RKO (cell line): Measurements from ENCODE around the gene GATAD2A.
A peak's percentile ranks its signal among the peaks of the same experiment; 100 is the strongest.

Experiments
- DNase-seq: peaks from one replicate; pipeline ENCODE4 v3.0.0-alpha.2; 2016; ENCODE audit warnings: low spot score

Gene GATAD2A

GRCh38 chr19:19545707-19546106 is 140.2 kb downstream of the GATAD2A start:
- DNase-seq = no peak

DNA sequence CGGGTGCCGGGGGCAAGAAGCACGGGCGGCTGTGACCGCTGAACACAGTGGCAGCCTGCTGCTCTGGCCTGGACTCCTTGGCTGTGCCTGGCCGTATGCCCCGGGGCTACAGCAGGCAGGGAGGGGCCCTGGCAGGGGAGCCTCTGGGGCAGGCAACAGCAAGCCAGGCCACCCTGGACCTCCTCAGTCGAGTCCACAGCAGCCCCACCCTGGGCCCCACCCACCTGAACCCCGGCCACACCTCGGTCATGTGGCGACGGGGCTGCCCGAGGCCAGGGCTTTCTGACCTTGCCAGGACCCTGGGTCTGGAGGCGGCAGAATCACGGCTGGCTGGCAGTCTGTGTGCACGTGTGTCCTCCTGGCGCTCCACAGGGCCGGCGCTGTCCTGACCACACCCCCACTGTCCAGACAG is 141.3 kb downstream of the GATAD2A start:
- no peak for DNase-seq

GRCh38 chr19:19547674-19548336 is 142.3 kb downstream of the GATAD2A start:
- no peak for DNase-seq

GRCh38 chr19:19548915-19549759 is 143.7 kb downstream of the GATAD2A start:
- DNase-seq = no peak

DNA sequence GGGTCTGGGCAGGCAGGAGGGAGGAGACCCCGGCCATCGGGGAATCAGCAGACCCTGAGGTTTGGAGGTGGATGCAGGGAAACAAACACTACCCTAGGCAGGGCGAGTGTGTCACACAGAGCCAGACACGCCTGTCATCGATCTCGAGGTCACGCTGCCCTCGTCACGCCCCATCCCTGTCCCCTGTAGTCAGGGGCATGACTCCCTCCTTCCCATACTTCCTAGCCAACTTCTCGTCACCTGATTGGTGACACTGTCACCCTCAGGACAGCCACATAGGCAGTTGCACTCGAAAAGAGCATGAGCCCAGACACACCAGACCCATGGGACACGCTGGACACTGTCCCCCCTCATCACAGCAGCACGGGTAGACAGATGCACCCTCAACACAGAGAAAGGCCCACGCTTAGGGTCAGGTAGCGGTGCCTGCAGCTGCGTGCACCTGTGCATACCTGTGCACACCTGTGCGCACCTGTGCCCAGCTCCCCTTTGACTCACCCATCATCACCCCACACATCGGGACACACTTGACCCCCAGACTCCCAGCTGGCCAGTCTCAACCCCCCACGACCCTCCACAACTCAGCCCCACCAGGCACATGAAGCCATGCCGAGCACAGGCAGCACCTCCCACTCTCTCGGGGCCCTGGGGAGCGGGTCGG is 144.5 kb downstream of the GATAD2A start:
- no peak for DNase-seq

- DNase-seq = no peak
These were observed 145.0 kb downstream of the GATAD2A start for GRCh38 chr19:19550485-19550929.

DNA sequence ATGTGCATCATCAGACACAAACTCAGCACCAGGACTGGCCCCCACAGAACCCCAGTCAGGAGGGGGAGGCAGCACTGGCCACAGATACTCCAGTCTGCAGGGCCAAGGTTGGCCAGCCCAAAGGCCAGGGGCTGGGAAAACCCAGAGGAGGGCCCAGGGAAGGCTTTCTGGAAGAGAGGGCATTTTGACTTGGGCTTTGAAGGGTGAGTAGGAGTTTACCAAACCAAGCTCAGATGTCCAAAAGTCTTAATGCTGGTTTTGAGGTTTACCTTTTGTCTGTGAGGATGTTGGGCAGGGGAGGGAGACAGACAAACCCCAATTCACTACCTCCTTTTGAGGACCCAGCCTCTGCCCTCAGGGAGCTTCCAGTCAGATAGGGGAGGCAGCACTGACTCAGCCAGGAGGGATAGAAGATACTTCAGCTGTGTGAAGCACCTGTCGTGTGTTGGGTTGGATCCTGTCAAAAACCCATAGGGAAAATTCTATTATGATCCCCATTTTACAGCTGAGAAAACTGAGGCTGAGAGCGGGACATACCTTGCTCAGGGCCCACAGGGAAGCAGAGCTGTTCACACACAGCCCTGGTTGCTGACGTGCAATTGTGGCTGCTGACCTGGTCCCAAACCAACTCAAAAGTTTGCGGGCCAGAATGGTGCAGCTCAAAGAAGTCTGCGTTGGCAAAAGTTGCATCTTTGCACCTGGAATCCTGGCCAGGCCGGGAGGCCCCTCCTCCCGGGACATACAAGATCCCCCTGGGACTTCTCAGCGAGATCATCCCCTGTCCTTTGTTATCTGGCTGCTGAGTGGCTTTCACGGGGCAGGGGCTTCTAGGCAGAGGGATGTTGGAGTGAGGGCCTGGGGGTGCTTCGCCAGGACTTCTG is 145.7 kb downstream of the GATAD2A start:
- DNase-seq = no peak

DNA sequence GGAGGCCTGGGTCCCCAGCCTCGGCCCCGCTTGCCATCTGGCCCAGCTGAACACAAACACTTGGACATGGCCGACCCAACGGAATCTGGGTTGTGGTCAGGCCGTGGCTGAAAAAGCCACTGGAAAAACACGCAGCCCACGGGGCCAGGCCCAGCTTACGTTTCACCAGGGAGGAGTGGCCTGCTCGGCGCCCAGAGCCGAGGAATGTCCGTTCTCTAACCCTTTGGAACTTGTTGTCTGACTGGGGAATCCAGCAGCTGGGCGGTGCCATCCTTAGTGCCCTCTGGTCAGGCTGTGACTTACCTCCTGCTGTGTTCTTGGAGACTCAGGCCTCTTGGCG is 146.3 kb downstream of the GATAD2A start:
- no peak for DNase-seq

DNA sequence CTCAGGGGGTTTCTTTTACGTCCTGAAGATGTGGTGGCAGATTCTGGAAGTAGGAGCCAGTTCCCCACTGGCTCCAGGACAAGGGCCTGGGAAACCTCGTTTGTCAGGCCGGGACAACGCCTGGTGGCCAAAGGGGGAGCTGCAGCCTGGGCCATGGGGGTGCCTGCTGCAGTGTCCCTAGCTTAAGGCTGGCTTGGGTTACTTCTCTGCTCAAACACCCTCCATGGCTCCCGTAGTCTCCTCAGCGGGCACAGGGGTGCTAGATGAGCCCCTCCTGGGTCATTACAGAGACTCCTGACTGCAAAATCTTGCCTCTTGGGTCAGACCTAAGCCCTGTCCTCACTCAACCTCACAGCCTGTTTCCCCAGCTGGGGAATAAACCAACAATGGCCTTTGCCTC is 147.3 kb downstream of the GATAD2A start:
- no peak for DNase-seq

GRCh38 chr19:19553670-19554069 is 148.2 kb downstream of the GATAD2A start:
- no peak for DNase-seq

DNA sequence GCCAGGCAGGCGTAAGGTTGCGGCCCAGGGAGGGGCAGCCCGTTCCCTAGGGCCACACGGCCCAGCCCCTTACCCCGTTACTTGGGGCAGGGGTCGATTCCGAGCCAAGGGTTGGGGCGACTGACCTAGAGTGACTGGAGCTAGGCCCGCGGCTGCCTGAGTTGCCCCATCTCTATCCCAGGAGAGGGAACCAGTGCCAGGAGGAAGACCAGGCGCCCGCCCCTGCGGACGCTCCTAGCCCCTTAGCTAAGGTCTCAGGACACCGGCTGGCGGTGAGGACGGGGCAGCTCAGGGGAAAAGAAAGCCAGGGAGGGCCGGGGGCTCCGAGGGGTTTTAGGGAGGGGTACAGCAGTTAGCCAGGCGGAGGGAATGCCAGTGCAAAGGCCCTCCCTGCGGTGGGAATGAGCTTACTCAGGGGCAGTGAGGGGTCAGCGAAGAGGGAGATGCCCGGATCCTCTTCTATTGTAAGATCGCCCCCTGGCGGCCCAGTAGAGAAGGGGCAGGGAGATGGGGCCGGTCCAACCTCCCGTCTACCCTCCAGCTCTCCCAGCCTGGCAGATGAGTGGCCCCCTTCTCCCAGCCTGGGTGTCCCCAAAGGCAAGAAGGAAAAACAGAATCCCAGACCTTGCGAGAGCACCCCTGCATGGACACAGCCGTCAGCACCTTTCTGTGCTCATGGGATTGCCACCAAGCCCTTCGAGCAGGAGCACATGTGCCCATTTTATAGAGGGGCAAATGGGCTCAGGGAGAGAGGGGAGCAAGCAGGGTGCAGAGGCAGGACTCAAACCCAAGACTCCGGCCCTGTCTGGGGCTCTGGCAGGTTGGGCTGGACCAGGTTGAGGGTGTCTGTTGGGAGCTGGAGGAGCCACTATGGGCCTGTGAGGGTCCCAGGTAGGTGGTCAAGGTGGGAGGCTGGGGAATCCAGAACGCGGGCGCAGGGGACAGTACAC is 148.9 kb downstream of the GATAD2A start:
- peak; percentile 60 for DNase-seq

- DNase-seq = no peak
These were observed 152.6 kb downstream of the GATAD2A start for GRCh38 chr19:19558055-19558454.
